ENCODE measurements around the gene ATRX.

DNA sequence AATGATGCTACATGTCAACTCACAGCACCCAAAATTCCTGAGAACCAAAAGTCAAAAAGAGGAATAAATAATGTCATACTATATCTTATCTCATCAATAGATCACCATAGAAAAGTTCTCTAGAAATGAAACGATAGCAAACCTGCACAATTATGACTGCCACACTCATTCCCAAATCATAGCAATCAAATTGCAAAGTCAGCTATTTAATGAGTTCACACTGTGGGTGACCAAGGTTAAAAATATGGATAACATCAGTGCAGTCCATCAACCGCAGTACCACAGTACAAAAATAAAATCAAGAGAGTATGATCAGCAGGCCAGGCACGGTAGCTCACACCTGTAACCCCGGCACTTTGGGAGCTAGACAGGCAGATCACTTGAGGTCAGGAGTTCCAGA, 62.3 kb downstream of the ATRX start:
- TF ChIP-seq CTCF (IDR thresholded peaks at IDR 0.05) (no peak), EZH2 (IDR thresholded peaks at IDR 0.05; ENCODE audit: borderline replicate concordance, insufficient read depth, low read depth, low read length, poor library complexity, severe bottlenecking) (no peak)

Measured in B cell (primary cell).